Activated T-helper 1 cell treated with Interleukin-2 at 50 U/mL for 16 hours (primary cell): Measurements from ENCODE around the gene DHRSX.
"Not testable (repeated sequence)": the region's sequence is repeated elsewhere in the genome, so short reads cannot be mapped to it uniquely, and the experiment has no call there.

ENCODE experiments used
- DNase-seq: peaks from one replicate; pipeline ENCODE4 v3.0.0-alpha.2; 2020; ENCODE audit warnings: low read depth

The DHRSX gene

GRCh38 chrX:2519638-2520037, 18.9 kb upstream of the DHRSX start:
- not testable (repeated sequence) for DNase-seq

- no peak for DNase-seq
Measured at GRCh38 chrX:2517055-2517454, 16.3 kb upstream of the DHRSX start.

GRCh38 chrX:2516623-2517022, 15.8 kb upstream of the DHRSX start:
- no peak for DNase-seq

GRCh38 chrX:2514131-2514530, 13.4 kb upstream of the DHRSX start:
- no peak for DNase-seq

GRCh38 chrX:2513121-2513664, 12.4 kb upstream of the DHRSX start:
- no peak for DNase-seq

- DNase-seq, result no peak
Measured at GRCh38 chrX:2512501-2512900, 11.7 kb upstream of the DHRSX start.

- no peak for DNase-seq
Measured at GRCh38 chrX:2511326-2511725, 10.6 kb upstream of the DHRSX start.

- no peak for DNase-seq
Measured at GRCh38 chrX:2508648-2509335, 8.0 kb upstream of the DHRSX start.

GRCh38 chrX:2507904-2508627, 7.3 kb upstream of the DHRSX start:
- no peak for DNase-seq

GRCh38 chrX:2507196-2507595, 6.4 kb upstream of the DHRSX start:
- DNase-seq, result no peak

GRCh38 chrX:2505341-2505740, 4.6 kb upstream of the DHRSX start:
- not testable (repeated sequence) for DNase-seq

GRCh38 chrX:2504706-2505332, 4.0 kb upstream of the DHRSX start:
- no peak for DNase-seq

- DNase-seq, result no peak
Measured at GRCh38 chrX:2503591-2504500, 3.1 kb upstream of the DHRSX start.

GRCh38 chrX:2502668-2503519, 2.1 kb upstream of the DHRSX start:
- DNase-seq, result no peak

GRCh38 chrX:2502120-2502667, 1.4 kb upstream of the DHRSX start:
- no peak for DNase-seq

- DNase-seq, result no peak
Measured at GRCh38 chrX:2501559-2502102, 855 bp upstream of the DHRSX start.

- no peak for DNase-seq
Measured at GRCh38 chrX:2500091-2500802, 529 bp downstream of the DHRSX start.

GRCh38 chrX:2499507-2499906, 1.3 kb downstream of the DHRSX start:
- no peak for DNase-seq

GRCh38 chrX:2498781-2499302, 1.9 kb downstream of the DHRSX start:
- no peak for DNase-seq
